ENCODE data around the gene TAS1R3. TPM values are rescaled to one million over a fixed set of nuclear protein-coding genes. Genes with fewer than 3 reads are reported as not detected.

Gene TAS1R3
- total RNA-seq, 1 experiment from 2014 or later = 0.22 TPM

GRCh38 chr1:1314237-1314586 lies 16.9 kb upstream of the TAS1R3 start (continued):
- no peak for TF ChIP-seq PREB (CRISPR knock-in tag; IDR thresholded peaks at IDR 0.05; ENCODE audit: borderline replicate concordance)

- Mint-ChIP-seq H3K4me3 (no peak overlapping the region), H3K36me3 (peaks cover 24% of the 10 kb centered on the region), H3K4me1 (peaks cover 15% of the 10 kb centered on the region), H3K27me3 (ENCODE audit: low read depth) (no peaks in the 10 kb centered on the region), H3K27ac (peak overlapping the region; percentile 85), H3K9me3 (no peaks in the 10 kb centered on the region)
- ATAC-seq (no peak), DNase-seq (ENCODE audit: low spot score) (no peak)
- POLR2A ChIA-PET = interaction anchor here (0.6 to 1.3 kb wide), 3 partner anchors 11 to 39 kb away, joined by 3 to 7 read pairs (median 5); no protein-coding TSS in a partner anchor
- TF ChIP-seq HMGA2 (CRISPR knock-in tag; IDR thresholded peaks at IDR 0.05) (no peak), ATF2 (CRISPR knock-in tag; IDR thresholded peaks at IDR 0.05; ENCODE audit: borderline replicate concordance, low read depth) (no peak), ZNF138 (CRISPR knock-in tag; conservative IDR thresholded peaks at IDR 0.05) (no peak), CBFB (CRISPR knock-in tag; IDR thresholded peaks at IDR 0.05; ENCODE audit: low read depth) (no peak), ZNF263 (CRISPR knock-in tag; IDR thresholded peaks at IDR 0.05; ENCODE audit: low read depth) (no peak), SMAD4 (CRISPR knock-in tag; IDR thresholded peaks at IDR 0.05) (no peak), TCF7 (CRISPR knock-in tag; IDR thresholded peaks at IDR 0.05; ENCODE audit: low read depth) (no peak), ETV6 (CRISPR knock-in tag; IDR thresholded peaks at IDR 0.05) (no peak), EMX1 (CRISPR knock-in tag; IDR thresholded peaks at IDR 0.05) (no peak), SMAD3 (CRISPR knock-in tag; IDR thresholded peaks at IDR 0.05; ENCODE audit: borderline replicate concordance) (no peak), RELA (CRISPR knock-in tag; IDR thresholded peaks at IDR 0.05; ENCODE audit: borderline replicate concordance) (no peak), IRF1 (CRISPR knock-in tag; IDR thresholded peaks at IDR 0.05) (no peak), JUN (CRISPR knock-in tag; IDR thresholded peaks at IDR 0.05) (no peak), NR2C2 (CRISPR knock-in tag; IDR thresholded peaks at IDR 0.05) (no peak), NR3C1 (CRISPR knock-in tag; conservative IDR thresholded peaks at IDR 0.05; ENCODE audit: low read depth) (no peak), ZNF425 (CRISPR knock-in tag; conservative IDR thresholded peaks at IDR 0.05) (no peak), CDX4 (CRISPR knock-in tag; IDR thresholded peaks at IDR 0.05; ENCODE audit: borderline replicate concordance) (no peak), ERG (CRISPR knock-in tag; IDR thresholded peaks at IDR 0.05) (no peak)
- CTCF ChIA-PET = interaction anchor here (0.8 to 3.0 kb wide), 7 partner anchors 13 to 55 kb away, joined by 3 to 10 read pairs (median 5); no protein-coding TSS in a partner anchor
These were observed 16.3 kb upstream of the TAS1R3 start for GRCh38 chr1:1314678-1315335.

Measured in WTC11 (cell line).